ENCODE data around the gene GLIS1. TPM values are rescaled to one million over a fixed set of nuclear protein-coding genes. Genes with fewer than 3 reads are reported as not detected.

The GLIS1 gene
- total RNA-seq (1 to 10 TPM in 2 of 7 donors, under 1 TPM in 5; 0.12 to 2.9 (median 0.57) TPM), polyA plus RNA-seq (under 1 TPM in 1 of 2 donors, not detected in 1; 0.39 TPM)
- long read RNA-seq, donor 1, partial matches to known transcripts = 2 of 6 reads
- long read RNA-seq, donor 1, other reads (novel, unspliced or antisense) = 4 of 6 reads
- long read RNA-seq, donor 2 = 0 reads
- long read RNA-seq, donor 3, partial matches to known transcripts = 0 of 1 reads
- long read RNA-seq, donor 3, other reads (novel, unspliced or antisense) = 1 of 1 reads

DNA sequence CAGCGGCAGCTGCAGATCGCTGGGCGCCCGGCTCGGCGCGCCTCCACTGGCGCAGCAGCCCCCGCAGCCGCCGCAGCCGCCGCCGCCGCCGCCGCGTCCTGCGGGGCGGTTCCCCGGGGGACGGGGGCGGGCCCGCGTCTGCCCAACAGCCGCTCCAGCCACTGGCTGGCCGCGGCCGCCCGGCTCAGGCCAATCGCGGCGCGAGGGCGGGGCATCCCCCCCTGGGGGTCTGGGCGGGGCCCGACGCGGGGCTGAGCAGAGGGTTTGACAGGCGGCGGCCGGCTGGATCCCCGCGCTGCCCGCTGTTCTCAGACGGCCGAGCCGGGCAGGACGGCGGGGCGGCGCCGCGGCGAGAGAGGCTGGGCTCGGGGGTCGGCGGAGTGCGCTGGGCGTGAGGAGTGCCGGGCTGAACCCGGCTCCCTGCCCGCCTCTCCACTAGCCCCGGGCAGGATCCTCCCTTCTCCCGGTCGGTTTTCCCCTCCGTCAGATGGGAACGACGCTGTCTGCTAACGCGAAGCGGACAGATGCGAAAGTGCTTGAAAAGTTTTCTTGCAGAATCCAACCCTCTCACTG is at the start of gene GLIS1:
Gene GLIS1, minus strand, starts transcription at position 56 of the 573 bp plus-strand sequence. CDS start 1,100 bp downstream, outside the sequence.
- no peak within 1 kb of the TSS for H3K27ac ChIP-seq
- H3K4me3 ChIP-seq = peak within 1 kb of the TSS; percentile 46
- peak; percentile 54 to 83 (median 82) for DNase-seq
- no peaks in the 10 kb centered on the region for H3K36me3 ChIP-seq
- TF ChIP-seq, protein P1, sequence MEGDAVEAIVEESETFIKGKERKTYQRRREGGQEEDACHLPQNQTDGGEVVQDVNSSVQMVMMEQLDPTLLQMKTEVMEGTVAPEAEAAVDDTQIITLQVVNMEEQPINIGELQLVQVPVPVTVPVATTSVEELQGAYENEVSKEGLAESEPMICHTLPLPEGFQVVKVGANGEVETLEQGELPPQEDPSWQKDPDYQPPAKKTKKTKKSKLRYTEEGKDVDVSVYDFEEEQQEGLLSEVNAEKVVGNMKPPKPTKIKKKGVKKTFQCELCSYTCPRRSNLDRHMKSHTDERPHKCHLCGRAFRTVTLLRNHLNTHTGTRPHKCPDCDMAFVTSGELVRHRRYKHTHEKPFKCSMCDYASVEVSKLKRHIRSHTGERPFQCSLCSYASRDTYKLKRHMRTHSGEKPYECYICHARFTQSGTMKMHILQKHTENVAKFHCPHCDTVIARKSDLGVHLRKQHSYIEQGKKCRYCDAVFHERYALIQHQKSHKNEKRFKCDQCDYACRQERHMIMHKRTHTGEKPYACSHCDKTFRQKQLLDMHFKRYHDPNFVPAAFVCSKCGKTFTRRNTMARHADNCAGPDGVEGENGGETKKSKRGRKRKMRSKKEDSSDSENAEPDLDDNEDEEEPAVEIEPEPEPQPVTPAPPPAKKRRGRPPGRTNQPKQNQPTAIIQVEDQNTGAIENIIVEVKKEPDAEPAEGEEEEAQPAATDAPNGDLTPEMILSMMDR (IDR thresholded peaks at IDR 0.05) = no peak
- TF ChIP-seq EP300 (IDR thresholded peaks at IDR 0.05) (no peak), POLR2A (IDR thresholded peaks at IDR 0.05) (no peak)
- intact Hi-C loops (cut with DNase I) = no loop called here
- H3K4me1 ChIP-seq (ENCODE audit: insufficient read depth) = peaks cover 2% of the 10 kb centered on the region
- H3K27me3 ChIP-seq = no peaks in the 10 kb centered on the region
- WGBS, 3 donors = 0% methylated on average over 23 to 72 of the region's 73 CpGs
- H3K9me3 ChIP-seq = no peaks in the 10 kb centered on the region

DNA sequence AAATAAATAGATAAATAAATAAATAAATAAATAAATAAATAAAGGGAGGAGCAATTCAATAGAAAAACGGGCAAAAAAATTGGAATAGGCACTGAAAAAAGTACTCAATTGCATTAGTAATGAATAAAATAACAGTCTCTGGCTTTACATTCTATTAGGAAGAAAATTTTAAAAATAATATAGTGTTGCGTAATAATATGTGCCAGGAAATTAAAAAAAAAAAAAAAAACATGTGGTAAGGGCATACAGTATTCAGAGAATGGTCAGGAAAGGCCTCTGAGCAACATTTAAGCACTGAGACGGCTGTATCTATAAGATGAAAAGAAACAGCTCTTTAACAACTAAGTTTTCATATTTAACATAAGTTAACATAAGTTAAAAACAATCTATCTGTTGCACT is 48.7 kb upstream of the GLIS1 start:
- no peak overlapping the region for H3K27ac ChIP-seq
- TF ChIP-seq, protein P1 (IDR thresholded peaks at IDR 0.05) = no peak
- TF ChIP-seq POLR2A (IDR thresholded peaks at IDR 0.05) = no peak
- TF ChIP-seq EP300 (IDR thresholded peaks at IDR 0.05) = no peak
- no peaks in the 10 kb centered on the region for H3K4me1 ChIP-seq (ENCODE audit: insufficient read depth)
- no peaks in the 10 kb centered on the region for H3K9me3 ChIP-seq
- H3K36me3 ChIP-seq = no peaks in the 10 kb centered on the region
- intact Hi-C loops (cut with DNase I) = no loop called here
- DNase-seq = no peak
- H3K4me3 ChIP-seq = no peak overlapping the region
- H3K27me3 ChIP-seq = no peaks in the 10 kb centered on the region
- WGBS, 3 donors = 94 to 97% (median 95%) methylated on average over 3 of the region's 3 CpGs

DNA sequence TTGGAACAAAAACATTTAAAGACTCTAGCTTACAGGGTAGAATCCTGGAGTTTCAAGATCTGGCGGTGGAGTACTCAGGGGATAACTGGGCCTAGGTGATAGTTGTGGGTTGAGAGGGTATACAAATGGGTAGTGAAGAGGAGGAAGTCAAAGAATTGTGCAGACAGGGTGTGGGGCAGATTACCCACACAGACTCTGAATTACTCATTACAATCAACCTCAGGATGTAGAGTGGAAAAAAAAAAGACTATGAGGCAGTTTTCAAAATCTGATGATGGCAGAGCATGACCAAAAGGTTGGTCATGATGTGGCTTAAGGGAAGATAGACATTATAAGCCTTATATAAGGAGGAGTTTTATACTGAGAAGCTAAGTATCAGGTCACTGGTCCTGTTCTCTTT is 44.1 kb upstream of the GLIS1 start:
- 94 to 96% (median 95%) methylated on average over 1 of the region's 1 CpG for WGBS, 3 donors
- Histone ChIP-seq H3K27me3 (no peaks in the 10 kb centered on the region), H3K4me3 (no peak overlapping the region), H3K4me1 (ENCODE audit: insufficient read depth) (no peaks in the 10 kb centered on the region), H3K36me3 (no peaks in the 10 kb centered on the region), H3K27ac (no peak overlapping the region), H3K9me3 (no peaks in the 10 kb centered on the region)
- intact Hi-C loops (cut with DNase I) = no loop called here
- DNase-seq = no peak
- TF ChIP-seq, protein P1 (IDR thresholded peaks at IDR 0.05) = no peak
- TF ChIP-seq POLR2A (IDR thresholded peaks at IDR 0.05) (no peak), EP300 (IDR thresholded peaks at IDR 0.05) (no peak)

DNA sequence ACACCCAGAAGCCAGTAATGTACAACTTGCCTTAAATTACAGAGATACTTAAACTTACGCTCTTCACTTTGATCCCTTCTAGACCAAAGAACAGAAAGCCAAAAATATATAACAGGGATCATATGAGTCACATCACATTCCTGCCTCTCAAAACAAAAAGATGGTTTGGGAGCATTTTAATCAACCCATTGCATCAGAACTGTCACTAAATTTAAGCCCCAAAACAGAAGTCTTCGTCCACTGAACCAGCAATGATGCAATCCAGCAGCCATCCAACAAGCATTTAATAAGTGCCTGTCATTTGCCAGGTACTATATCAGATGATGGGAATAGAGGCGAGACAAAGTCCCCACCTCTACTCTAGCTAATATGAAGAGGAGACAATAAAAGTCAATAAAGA is 42.7 kb upstream of the GLIS1 start:
- TF ChIP-seq, protein P1 (IDR thresholded peaks at IDR 0.05) = no peak
- TF ChIP-seq EP300 (IDR thresholded peaks at IDR 0.05) (no peak), POLR2A (IDR thresholded peaks at IDR 0.05) (no peak)
- Histone ChIP-seq H3K4me3 (no peak overlapping the region), H3K4me1 (ENCODE audit: insufficient read depth) (no peaks in the 10 kb centered on the region), H3K36me3 (no peaks in the 10 kb centered on the region), H3K27ac (no peak overlapping the region), H3K9me3 (no peaks in the 10 kb centered on the region), H3K27me3 (no peaks in the 10 kb centered on the region)
- intact Hi-C loops (cut with DNase I) = no loop called here
- no peak for DNase-seq
- 90 to 94% (median 93%) methylated on average over 3 of the region's 3 CpGs for WGBS, 3 donors

All from ovary (tissue), 10 donors.